ENCODE measurements around the gene PRDX5. TPM values are rescaled to one million over a fixed set of nuclear protein-coding genes. Genes with fewer than 3 reads are reported as not detected.
A peak's percentile ranks its signal among the peaks of the same experiment; 100 is the strongest.

Gene PRDX5
- 258 and 341 TPM in 2 replicates for total RNA-seq (2014; rRNA removed; shearing (Covaris generic); ENCODE audit: low replicate concordance)

GRCh38 chr11:64317961-64318765 lies at the start of gene PRDX5:
Gene PRDX5, plus strand, starts transcription at chr11:64318121. Its CDS starts 95 bp downstream, at chr11:64318216.
- in situ Hi-C loops (cut with HindIII; ENCODE audit: low pct_unique_long_range_greater_than_20kb, low sequenced_read_pairs) = no loop called here
- peak; percentile 94 for DNase-seq (ENCODE audit: low read depth)

- DNase-seq (ENCODE audit: low read depth) = peak; percentile 50
- in situ Hi-C loops (cut with HindIII; ENCODE audit: low pct_unique_long_range_greater_than_20kb, low sequenced_read_pairs) = no loop called here
Observed at GRCh38 chr11:64268893-64269539, 48.9 kb upstream of the PRDX5 start.

GRCh38 chr11:64269540-64270220 lies 48.2 kb upstream of the PRDX5 start:
- in situ Hi-C loops (cut with HindIII; ENCODE audit: low pct_unique_long_range_greater_than_20kb, low sequenced_read_pairs) = no loop called here
- peak; percentile 99 for DNase-seq (ENCODE audit: low read depth)

GRCh38 chr11:64275031-64275800 lies 42.7 kb upstream of the PRDX5 start:
- in situ Hi-C loops (cut with HindIII; ENCODE audit: low pct_unique_long_range_greater_than_20kb, low sequenced_read_pairs) = no loop called here
- no peak for DNase-seq (ENCODE audit: low read depth)

GRCh38 chr11:64275841-64276240 lies 42.1 kb upstream of the PRDX5 start:
- in situ Hi-C loops (cut with HindIII; ENCODE audit: low pct_unique_long_range_greater_than_20kb, low sequenced_read_pairs) = no loop called here
- DNase-seq (ENCODE audit: low read depth) = no peak

GRCh38 chr11:64276653-64277431 lies 41.1 kb upstream of the PRDX5 start:
- DNase-seq (ENCODE audit: low read depth) = no peak
- in situ Hi-C loops (cut with HindIII; ENCODE audit: low pct_unique_long_range_greater_than_20kb, low sequenced_read_pairs) = no loop called here

GRCh38 chr11:64278576-64279190 lies 39.2 kb upstream of the PRDX5 start:
- no peak for DNase-seq (ENCODE audit: low read depth)
- in situ Hi-C loops (cut with HindIII; ENCODE audit: low pct_unique_long_range_greater_than_20kb, low sequenced_read_pairs) = no loop called here

GRCh38 chr11:64281957-64282770 lies 35.8 kb upstream of the PRDX5 start:
- in situ Hi-C loops (cut with HindIII; ENCODE audit: low pct_unique_long_range_greater_than_20kb, low sequenced_read_pairs) = no loop called here
- no peak for DNase-seq (ENCODE audit: low read depth)

- DNase-seq (ENCODE audit: low read depth) = no peak
- in situ Hi-C loops (cut with HindIII; ENCODE audit: low pct_unique_long_range_greater_than_20kb, low sequenced_read_pairs) = no loop called here
Observed at GRCh38 chr11:64283092-64283491, 34.8 kb upstream of the PRDX5 start.

- in situ Hi-C loops (cut with HindIII; ENCODE audit: low pct_unique_long_range_greater_than_20kb, low sequenced_read_pairs) = no loop called here
- peak; percentile 81 for DNase-seq (ENCODE audit: low read depth)
Observed at GRCh38 chr11:64284048-64284961, 33.6 kb upstream of the PRDX5 start, which contains the start of gene BAD. Gene BAD, minus strand, starts transcription at chr11:64284665. Its CDS starts 297 bp downstream, at chr11:64284368.

GRCh38 chr11:64284962-64285884 lies 32.7 kb upstream of the PRDX5 start, which contains the start of gene GPR137:
Gene GPR137, plus strand, starts transcription at chr11:64285848. Its CDS starts 677 bp downstream, at chr11:64286525.
- in situ Hi-C loops (cut with HindIII; ENCODE audit: low pct_unique_long_range_greater_than_20kb, low sequenced_read_pairs) = no loop called here
- peak; percentile 75 for DNase-seq (ENCODE audit: low read depth)

- DNase-seq (ENCODE audit: low read depth) = no peak
- in situ Hi-C loops (cut with HindIII; ENCODE audit: low pct_unique_long_range_greater_than_20kb, low sequenced_read_pairs) = no loop called here
Observed at GRCh38 chr11:64285885-64286800, 31.8 kb upstream of the PRDX5 start.

- in situ Hi-C loops (cut with HindIII; ENCODE audit: low pct_unique_long_range_greater_than_20kb, low sequenced_read_pairs) = no loop called here
- no peak for DNase-seq (ENCODE audit: low read depth)
Observed at GRCh38 chr11:64286801-64287159, 31.1 kb upstream of the PRDX5 start.

Measured in Caki2 (cell line).